H9 (cell line): ENCODE measurements around the gene SLC4A11. TPM values are rescaled to one million over a fixed set of nuclear protein-coding genes. Genes with fewer than 3 reads are reported as not detected.

Experiments used
- DNase-seq: peaks from one replicate; pipeline ENCODE4 v3.0.0-alpha.2; 2017
- H2AFZ ChIP-seq: one replicate; pipeline ENCODE4 v1.6.1; 2013; ENCODE audit warnings: mild to moderate bottlenecking, low read length, control low read depth, moderate library complexity
- H2AK5ac ChIP-seq: 2 replicates; pipeline ENCODE4 v1.6.1; 2013; ENCODE audit warnings: low read length, control low read depth, mixed read lengths; ENCODE audit not compliant: insufficient read length
- H2BK120ac ChIP-seq: one replicate; pipeline ENCODE4 v1.6.1; 2013; ENCODE audit warnings: low read depth, mild to moderate bottlenecking, low read length, control low read depth, inconsistent platforms; ENCODE audit not compliant: poor library complexity, severe bottlenecking
- H2BK12ac ChIP-seq: 2 replicates; pipeline ENCODE4 v1.6.1; 2013; ENCODE audit warnings: low read length, control low read depth, mixed read lengths, low read depth; ENCODE audit not compliant: insufficient read length
- H2BK15ac ChIP-seq: 2 replicates; pipeline ENCODE4 v1.6.1; 2013; ENCODE audit warnings: low read depth, low read length, control low read depth
- H2BK20ac ChIP-seq: one replicate; pipeline ENCODE4 v1.6.1; 2013; ENCODE audit warnings: low read depth, mild to moderate bottlenecking, low read length, control low read depth, inconsistent platforms; ENCODE audit not compliant: poor library complexity, severe bottlenecking
- H2BK5ac ChIP-seq: 2 replicates; pipeline ENCODE4 v1.6.1; 2013; ENCODE audit warnings: low read length, control low read depth, mixed read lengths; ENCODE audit not compliant: insufficient read length
- H3K14ac ChIP-seq: 2 replicates; pipeline ENCODE4 v1.6.1; 2013; ENCODE audit warnings: low read length, control low read depth; ENCODE audit not compliant: insufficient read depth
- H3K18ac ChIP-seq: 2 replicates; pipeline ENCODE4 v1.6.1; 2013; ENCODE audit warnings: low read depth, mild to moderate bottlenecking, mixed read lengths, low read length, control low read depth; ENCODE audit not compliant: insufficient read length
- H3K23ac ChIP-seq: 2 replicates; pipeline ENCODE4 v1.6.1; 2013; ENCODE audit warnings: low read length, control low read depth, mixed read lengths, low read depth; ENCODE audit not compliant: insufficient read length
- H3K23me2 ChIP-seq: 2 replicates; pipeline ENCODE4 v1.6.1; 2013; ENCODE audit warnings: low read depth, mild to moderate bottlenecking, mixed read lengths, low read length, control low read depth; ENCODE audit not compliant: insufficient read length, poor library complexity, severe bottlenecking
- H3K27ac ChIP-seq: 2 replicates; pipeline ENCODE4 v1.5.1; 2013; ENCODE audit warnings: low read length, control low read depth, mixed read lengths, low read depth; ENCODE audit not compliant: insufficient read length
- H3K27me3 ChIP-seq: 2 replicates; pipeline ENCODE4 v1.6.1; 2013; ENCODE audit warnings: low read length, control low read depth, inconsistent platforms; ENCODE audit not compliant: insufficient read depth
- H3K4ac ChIP-seq: 2 replicates; pipeline ENCODE4 v1.6.1; 2013; ENCODE audit warnings: low read depth, mild to moderate bottlenecking, control low read depth, inconsistent platforms, low read length, moderate library complexity
- H3K4me1 ChIP-seq: 2 replicates; pipeline ENCODE4 v1.6.1; 2013; ENCODE audit warnings: low read length, control low read depth, inconsistent platforms; ENCODE audit not compliant: insufficient read depth
- H3K4me2 ChIP-seq: 2 replicates; pipeline ENCODE4 v1.6.1; 2013; ENCODE audit warnings: low read length, control low read depth, mixed read lengths; ENCODE audit not compliant: insufficient read length, insufficient read depth
- H3K56ac ChIP-seq: 2 replicates; pipeline ENCODE4 v1.6.1; 2013; ENCODE audit warnings: low read depth, mild to moderate bottlenecking, mixed read lengths, low read length, control low read depth; ENCODE audit not compliant: insufficient read length
- H3K79me1 ChIP-seq: 2 replicates; pipeline ENCODE4 v1.6.1; 2013; ENCODE audit warnings: low read depth, mild to moderate bottlenecking, moderate library complexity, low read length, control low read depth, inconsistent platforms; ENCODE audit not compliant: insufficient read depth, poor library complexity, severe bottlenecking
- H3K79me2 ChIP-seq: 2 replicates; pipeline ENCODE4 v1.6.1; 2013; ENCODE audit warnings: low read length, control low read depth, inconsistent platforms; ENCODE audit not compliant: insufficient read depth
- H3K9ac ChIP-seq: 2 replicates; pipeline ENCODE4 v1.6.1; 2013; ENCODE audit warnings: low read length, control low read depth, mixed read lengths; ENCODE audit not compliant: insufficient read length; ENCODE audit errors: extremely low read depth
- H3K9me3 ChIP-seq: one replicate; pipeline ENCODE4 v1.6.1; 2013; ENCODE audit warnings: low read depth, low read length, inconsistent platforms; ENCODE audit not compliant: control insufficient read depth
- H3T11ph ChIP-seq: one replicate; pipeline ENCODE4 v1.6.1; 2013; ENCODE audit warnings: mild to moderate bottlenecking, low read length, control low read depth, inconsistent platforms
- H4K20me1 ChIP-seq: one replicate; pipeline ENCODE4 v1.6.1; 2013; ENCODE audit not compliant: control insufficient read depth, insufficient read length, insufficient read depth
- H4K5ac ChIP-seq: 2 replicates; pipeline ENCODE4 v1.6.1; 2013; ENCODE audit warnings: low read depth, mild to moderate bottlenecking, mixed read lengths, low read length, control low read depth; ENCODE audit not compliant: insufficient read length
- H4K8ac ChIP-seq: replicated peaks from 2 replicates; pipeline ENCODE4 v1.6.1; 2013; ENCODE audit warnings: low read length, control low read depth, mixed read lengths, low read depth; ENCODE audit not compliant: insufficient read length
- H4K91ac ChIP-seq: 2 replicates; pipeline ENCODE4 v1.6.1; 2013; ENCODE audit warnings: low read depth, mild to moderate bottlenecking, moderate library complexity, mixed read lengths, low read length, control low read depth; ENCODE audit not compliant: insufficient read length
- H3K27ac Mint-ChIP-seq, 3 experiments: 2 replicates in 2 of 3; 3 replicates in 1 of 3; pipeline ENCODE4 v1.8.0; 2020 to 2021; ENCODE audit warnings: mixed read lengths in 3 of 3, mild to moderate bottlenecking in 1 of 3, moderate library complexity in 1 of 3
- H3K27me3 Mint-ChIP-seq: 2 replicates; pipeline ENCODE4 v1.8.0; 2021; ENCODE audit warnings: low read depth, mild to moderate bottlenecking, moderate library complexity, mixed read lengths
- H3K36me3 Mint-ChIP-seq, 3 experiments: 2 replicates in 2 of 3; 3 replicates in 1 of 3; pipeline ENCODE4 v1.8.0; 2020 to 2021; ENCODE audit warnings: low read depth in 3 of 3, mixed read lengths in 3 of 3; ENCODE audit not compliant: insufficient read depth in 1 of 3
- H3K4me1 Mint-ChIP-seq, 2 experiments: 2 replicates each; pipeline ENCODE4 v1.8.0; 2020; ENCODE audit warnings: mixed read lengths in 2 of 2
- H3K4me3 Mint-ChIP-seq, 2 experiments: 2 replicates in 1 of 2; 3 replicates in 1 of 2; pipeline ENCODE4 v1.8.0; 2020 to 2021; ENCODE audit warnings: mild to moderate bottlenecking in 2 of 2, mixed read lengths in 2 of 2, moderate library complexity in 1 of 2
- H3K9me3 Mint-ChIP-seq, 2 experiments: 2 replicates in 1 of 2; 3 replicates in 1 of 2; pipeline ENCODE4 v1.8.0; 2020; ENCODE audit warnings: mild to moderate bottlenecking in 2 of 2, mixed read lengths in 2 of 2, moderate library complexity in 1 of 2
- WGBS: extraction: QIAGEN DNeasy Blood & Tissue Kit; methylation state at CpG from one replicate; pipeline ENCODE4 v1.1.7; 2013; ENCODE audit warnings: missing lambda C conversion rate, low lambda C conversion rate, mixed read lengths; ENCODE audit not compliant: insufficient read length; ENCODE audit errors: extremely low coverage; 5-methylcytosine and 5-hydroxymethylcytosine counted together
- total RNA-seq: library from RNA; stranded (reverse); gene quantifications from 2 replicates; pipeline ENCODE4 v1.2.1, GENCODE V29; 2021
- TF ChIP-seq, protein P1 (sequence below): fragments of 200-600 bp; sonication (generic); conservative IDR thresholded peaks from 3 replicates; pipeline ENCODE4 v1.8.0; 2021; ENCODE audit warnings: antibody characterized with exemption, mild to moderate bottlenecking

SLC4A11 gene
- total RNA-seq, 1 experiment from 2014 or later: 29.4 TPM

DNA sequence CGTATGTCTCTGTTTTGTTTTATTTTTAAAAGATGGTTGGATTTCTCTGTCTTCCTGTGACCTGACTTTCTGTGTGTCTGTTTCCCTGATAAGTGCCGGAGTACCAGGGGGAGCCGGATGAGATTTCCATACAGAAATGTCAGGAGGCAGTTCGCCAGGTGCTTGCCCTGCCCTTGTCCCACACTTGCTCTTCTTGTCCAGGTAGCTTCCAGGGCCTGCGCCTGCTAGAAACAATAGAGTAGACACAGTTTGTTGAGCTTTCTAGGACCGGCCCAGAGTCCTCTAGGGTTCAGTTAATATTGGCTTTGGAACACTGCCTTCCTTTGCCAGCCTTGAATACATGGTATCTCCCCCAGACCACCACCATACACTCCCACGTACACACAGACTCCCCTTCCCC lies 25.8 kb downstream of the SLC4A11 start:
- Histone ChIP-seq H4K8ac (no peak overlapping the region), H3K14ac (no peak overlapping the region), H2BK15ac (no peak overlapping the region), H3K4me1 (no peaks in the 10 kb centered on the region), H4K91ac (no peak overlapping the region), H3K79me1 (peaks cover 2% of the 10 kb centered on the region), H3K18ac (no peak overlapping the region), H3K23ac (no peak overlapping the region), H3K9ac (no peak overlapping the region), H3K27ac (no peak overlapping the region), H3K4me2 (no peak overlapping the region), H2AK5ac (no peak overlapping the region), H2BK120ac (no peak overlapping the region), H3K9me3 (no peaks in the 10 kb centered on the region), H2BK12ac (no peak overlapping the region), H2BK20ac (no peak overlapping the region), H3K4ac (no peak overlapping the region), H3K56ac (no peak overlapping the region), H3K23me2 (peaks cover 14% of the 10 kb centered on the region), H4K20me1 (peaks cover 4% of the 10 kb centered on the region), H2AFZ (no peak overlapping the region), H2BK5ac (no peak overlapping the region), H4K5ac (no peak overlapping the region), H3K79me2 (peaks cover 9% of the 10 kb centered on the region; the same call in 1 of the 2 replicates), H3T11ph (no peak overlapping the region), H3K27me3 (no peaks in the 10 kb centered on the region)
- Mint-ChIP-seq H3K9me3 (no peaks in the 10 kb centered on the region), H3K4me1 (peaks cover 10 to 14% of the 10 kb centered on the region in 2 experiments; a peak in 3 of 4 replicates), H3K27ac (peak overlapping the region in 1 of 3 experiments; percentile 59; a peak in 1 of 7 replicates), H3K36me3 (peaks cover 16 to 47% (median 17%) of the 10 kb centered on the region in 3 experiments; a peak in 6 of 7 replicates), H3K4me3 (no peak overlapping the region), H3K27me3 (no peaks in the 10 kb centered on the region)
- TF ChIP-seq, protein P1, sequence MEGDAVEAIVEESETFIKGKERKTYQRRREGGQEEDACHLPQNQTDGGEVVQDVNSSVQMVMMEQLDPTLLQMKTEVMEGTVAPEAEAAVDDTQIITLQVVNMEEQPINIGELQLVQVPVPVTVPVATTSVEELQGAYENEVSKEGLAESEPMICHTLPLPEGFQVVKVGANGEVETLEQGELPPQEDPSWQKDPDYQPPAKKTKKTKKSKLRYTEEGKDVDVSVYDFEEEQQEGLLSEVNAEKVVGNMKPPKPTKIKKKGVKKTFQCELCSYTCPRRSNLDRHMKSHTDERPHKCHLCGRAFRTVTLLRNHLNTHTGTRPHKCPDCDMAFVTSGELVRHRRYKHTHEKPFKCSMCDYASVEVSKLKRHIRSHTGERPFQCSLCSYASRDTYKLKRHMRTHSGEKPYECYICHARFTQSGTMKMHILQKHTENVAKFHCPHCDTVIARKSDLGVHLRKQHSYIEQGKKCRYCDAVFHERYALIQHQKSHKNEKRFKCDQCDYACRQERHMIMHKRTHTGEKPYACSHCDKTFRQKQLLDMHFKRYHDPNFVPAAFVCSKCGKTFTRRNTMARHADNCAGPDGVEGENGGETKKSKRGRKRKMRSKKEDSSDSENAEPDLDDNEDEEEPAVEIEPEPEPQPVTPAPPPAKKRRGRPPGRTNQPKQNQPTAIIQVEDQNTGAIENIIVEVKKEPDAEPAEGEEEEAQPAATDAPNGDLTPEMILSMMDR: no peak
- WGBS: no CpG with 5 or more reads among the region's 7 CpGs
- DNase-seq: no peak
